ENCODE measurements around the gene SLC25A45. TPM values are rescaled to one million over a fixed set of nuclear protein-coding genes. Genes with fewer than 3 reads are reported as not detected.
A peak's percentile ranks its signal among the peaks of the same experiment; 100 is the strongest.

The SLC25A45 gene
- total RNA-seq, 1 donor from 2014 or later: 1.9 TPM

GRCh38 chr11:65419772-65420481, 37.5 kb upstream of the SLC25A45 start:
- Mint-ChIP-seq H3K36me3 (peaks cover 14% of the 10 kb centered on the region), H3K9me3 (no peaks in the 10 kb centered on the region), H3K4me1 (ENCODE audit: unreplicated experiment) (peaks cover 65% of the 10 kb centered on the region), H3K27me3 (peaks cover 18% of the 10 kb centered on the region), H3K4me3 (peak overlapping the region; percentile 79), H3K27ac (peak overlapping the region; percentile 99)
- TF ChIP-seq, protein P1, sequence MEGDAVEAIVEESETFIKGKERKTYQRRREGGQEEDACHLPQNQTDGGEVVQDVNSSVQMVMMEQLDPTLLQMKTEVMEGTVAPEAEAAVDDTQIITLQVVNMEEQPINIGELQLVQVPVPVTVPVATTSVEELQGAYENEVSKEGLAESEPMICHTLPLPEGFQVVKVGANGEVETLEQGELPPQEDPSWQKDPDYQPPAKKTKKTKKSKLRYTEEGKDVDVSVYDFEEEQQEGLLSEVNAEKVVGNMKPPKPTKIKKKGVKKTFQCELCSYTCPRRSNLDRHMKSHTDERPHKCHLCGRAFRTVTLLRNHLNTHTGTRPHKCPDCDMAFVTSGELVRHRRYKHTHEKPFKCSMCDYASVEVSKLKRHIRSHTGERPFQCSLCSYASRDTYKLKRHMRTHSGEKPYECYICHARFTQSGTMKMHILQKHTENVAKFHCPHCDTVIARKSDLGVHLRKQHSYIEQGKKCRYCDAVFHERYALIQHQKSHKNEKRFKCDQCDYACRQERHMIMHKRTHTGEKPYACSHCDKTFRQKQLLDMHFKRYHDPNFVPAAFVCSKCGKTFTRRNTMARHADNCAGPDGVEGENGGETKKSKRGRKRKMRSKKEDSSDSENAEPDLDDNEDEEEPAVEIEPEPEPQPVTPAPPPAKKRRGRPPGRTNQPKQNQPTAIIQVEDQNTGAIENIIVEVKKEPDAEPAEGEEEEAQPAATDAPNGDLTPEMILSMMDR (conservative IDR thresholded peaks at IDR 0.05): no peak
- DNase-seq (ENCODE audit: extremely low spot score, unreplicated experiment): no peak

GRCh38 chr11:65419460-65419771, 37.0 kb upstream of the SLC25A45 start:
- peaks cover 10% of the 10 kb centered on the region for H3K36me3 Mint-ChIP-seq
- DNase-seq (ENCODE audit: extremely low spot score, unreplicated experiment): no peak
- TF ChIP-seq, protein P1 (conservative IDR thresholded peaks at IDR 0.05): no peak
- peaks cover 15% of the 10 kb centered on the region for H3K27me3 Mint-ChIP-seq
- H3K4me3 Mint-ChIP-seq: peak overlapping the region; percentile 83
- H3K4me1 Mint-ChIP-seq (ENCODE audit: unreplicated experiment): peaks cover 60% of the 10 kb centered on the region
- no peaks in the 10 kb centered on the region for H3K9me3 Mint-ChIP-seq
- peak overlapping the region; percentile 99 for H3K27ac Mint-ChIP-seq

- no peaks in the 10 kb centered on the region for H3K9me3 Mint-ChIP-seq
- peak overlapping the region; percentile 83 for H3K4me3 Mint-ChIP-seq
- TF ChIP-seq, protein P1 (conservative IDR thresholded peaks at IDR 0.05): no peak
- peak overlapping the region; percentile 99 for H3K27ac Mint-ChIP-seq
- H3K27me3 Mint-ChIP-seq: peaks cover 11% of the 10 kb centered on the region
- peak; percentile 87 for DNase-seq (ENCODE audit: extremely low spot score, unreplicated experiment)
- peaks cover 56% of the 10 kb centered on the region for H3K4me1 Mint-ChIP-seq (ENCODE audit: unreplicated experiment)
- peaks cover 7% of the 10 kb centered on the region for H3K36me3 Mint-ChIP-seq
These were observed 36.4 kb upstream of the SLC25A45 start for GRCh38 chr11:65418681-65419459.

GRCh38 chr11:65418431-65418680, 35.9 kb upstream of the SLC25A45 start:
- peaks cover 53% of the 10 kb centered on the region for H3K4me1 Mint-ChIP-seq (ENCODE audit: unreplicated experiment)
- H3K27me3 Mint-ChIP-seq: peaks cover 8% of the 10 kb centered on the region
- peak overlapping the region; percentile 83 for H3K4me3 Mint-ChIP-seq
- no peak for DNase-seq (ENCODE audit: extremely low spot score, unreplicated experiment)
- TF ChIP-seq, protein P1 (conservative IDR thresholded peaks at IDR 0.05): no peak
- H3K27ac Mint-ChIP-seq: peak overlapping the region; percentile 99
- H3K9me3 Mint-ChIP-seq: no peaks in the 10 kb centered on the region
- peaks cover 7% of the 10 kb centered on the region for H3K36me3 Mint-ChIP-seq

DNA sequence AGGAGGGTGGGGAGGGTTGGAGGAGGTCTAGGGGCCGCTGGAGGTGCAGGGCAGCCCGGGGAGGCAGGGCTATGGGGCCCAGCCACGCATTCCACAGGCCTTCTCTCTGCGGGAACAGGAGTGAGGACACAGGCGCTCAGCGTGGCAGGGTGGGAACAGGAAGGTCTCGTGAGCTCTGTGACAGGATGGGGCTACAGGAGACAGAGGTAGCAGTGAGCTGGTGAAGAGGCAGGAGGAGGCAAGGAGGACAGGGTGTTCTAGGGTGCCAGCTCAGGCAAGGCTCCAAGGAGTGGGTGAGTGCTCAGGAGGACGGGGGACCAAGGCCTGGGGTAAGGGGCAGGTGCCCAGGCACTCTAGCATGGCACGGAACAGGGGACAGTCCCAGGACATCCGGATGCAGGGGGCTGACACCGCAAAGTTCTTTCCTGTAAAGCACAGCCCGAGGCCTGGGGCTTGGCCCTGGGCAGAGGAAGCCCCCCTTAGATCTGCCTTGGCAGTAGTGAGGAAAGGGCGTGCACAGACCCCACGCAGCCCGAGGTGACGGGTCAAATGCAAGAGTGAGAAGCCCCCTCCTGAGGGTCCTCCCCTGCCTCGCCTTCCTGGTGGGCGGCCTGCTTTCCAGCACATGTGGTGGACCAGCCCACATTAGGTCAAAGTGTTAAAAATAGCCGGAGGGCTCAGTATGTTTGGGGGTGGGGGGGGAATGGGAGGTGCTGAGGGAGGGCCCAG, 35.4 kb upstream of the SLC25A45 start:
- H3K9me3 Mint-ChIP-seq: no peaks in the 10 kb centered on the region
- H3K27ac Mint-ChIP-seq: peak overlapping the region; percentile 99
- TF ChIP-seq, protein P1 (conservative IDR thresholded peaks at IDR 0.05): no peak
- no peak for DNase-seq (ENCODE audit: extremely low spot score, unreplicated experiment)
- peaks cover 5% of the 10 kb centered on the region for H3K27me3 Mint-ChIP-seq
- peak overlapping the region; percentile 80 for H3K4me3 Mint-ChIP-seq
- peaks cover 51% of the 10 kb centered on the region for H3K4me1 Mint-ChIP-seq (ENCODE audit: unreplicated experiment)
- H3K36me3 Mint-ChIP-seq: peaks cover 7% of the 10 kb centered on the region

Measured in type B pancreatic cell (in vitro differentiated cells).